HG03045 (cell line): ENCODE data around the gene HDAC4.

Experiments used
- ATAC-seq: cut with Tn5 transposase; IDR thresholded peaks from one replicate; pipeline ENCODE4 v1.9.1; 2021; ENCODE audit warnings: mild to moderate bottlenecking, moderate library complexity; ENCODE audit not compliant: unreplicated experiment

The HDAC4 gene

GRCh38 chr2:239137165-239137897, 263.5 kb downstream of the HDAC4 start:
- ATAC-seq: no peak

- no peak for ATAC-seq
These were observed 264.1 kb downstream of the HDAC4 start for GRCh38 chr2:239136762-239137161.

DNA sequence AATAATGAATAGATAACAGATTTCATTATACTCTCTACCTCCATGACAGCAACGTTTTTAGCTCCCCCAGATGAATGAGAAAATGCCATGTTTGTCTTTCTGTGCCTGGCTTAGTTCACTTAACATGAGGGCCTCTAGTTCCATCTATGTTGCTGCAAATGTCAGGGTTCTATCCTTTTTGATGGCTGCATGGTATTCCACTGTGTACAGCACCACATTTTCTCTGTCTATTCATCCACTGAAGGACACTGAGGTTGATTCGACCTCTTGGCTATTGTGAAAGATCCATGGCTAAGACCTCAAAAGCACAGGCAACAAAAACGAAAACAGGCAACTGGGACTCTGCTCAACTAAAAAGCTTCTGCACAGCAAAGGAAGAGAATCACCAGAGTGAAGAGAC, 264.6 kb downstream of the HDAC4 start:
- no peak for ATAC-seq

- no peak for ATAC-seq
These were observed 265.3 kb downstream of the HDAC4 start for GRCh38 chr2:239135531-239135930.

DNA sequence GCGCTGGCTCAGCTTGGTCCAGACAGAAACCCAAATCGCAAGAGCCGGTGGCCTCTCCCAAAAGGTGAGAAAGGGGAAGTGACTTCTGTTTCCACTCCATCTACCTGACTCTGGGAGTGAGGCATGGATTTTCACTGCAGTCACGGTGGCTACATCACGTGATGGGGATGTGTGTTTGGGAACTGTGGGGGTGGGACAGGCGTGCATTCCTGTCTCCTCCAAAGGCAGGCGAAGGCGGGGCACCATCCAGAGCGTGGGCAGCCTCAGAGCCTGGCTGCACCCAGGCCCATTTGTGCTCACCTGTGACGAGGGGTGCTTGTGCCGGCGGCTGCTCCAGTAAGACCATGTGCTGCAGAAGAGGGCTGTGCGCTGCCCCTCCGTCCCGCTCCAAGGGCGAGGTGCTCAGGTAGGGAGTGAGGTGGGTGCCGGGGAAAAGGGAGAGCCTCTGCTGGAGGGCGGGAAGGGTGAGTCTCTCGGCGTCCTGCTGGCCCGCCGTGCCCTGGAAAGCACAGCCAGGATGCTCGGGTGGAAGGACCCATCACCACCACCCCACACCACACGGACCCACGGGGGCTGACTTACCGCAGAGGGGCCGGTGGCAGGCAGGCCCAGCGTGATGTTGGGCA, 266.8 kb downstream of the HDAC4 start:
- no peak for ATAC-seq

DNA sequence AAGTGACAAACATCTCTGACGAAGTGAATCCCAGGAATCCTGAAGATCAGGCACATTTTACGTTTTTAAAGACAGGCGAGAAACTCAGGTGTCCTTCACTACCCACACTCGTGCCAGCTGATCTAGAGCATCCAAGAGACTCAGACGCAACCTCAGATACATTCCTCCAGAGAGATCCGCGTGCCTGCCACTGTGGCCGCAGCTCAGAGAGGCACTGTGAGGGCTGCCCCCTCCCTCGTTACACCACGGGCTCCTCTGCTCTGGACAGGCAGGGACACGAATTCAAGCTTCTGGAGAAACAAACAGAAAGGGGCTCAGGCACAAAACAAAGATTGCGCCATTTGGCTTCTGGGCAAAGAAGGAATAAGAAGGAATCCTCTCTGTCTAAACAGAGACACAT, 268.0 kb downstream of the HDAC4 start:
- no peak for ATAC-seq

DNA sequence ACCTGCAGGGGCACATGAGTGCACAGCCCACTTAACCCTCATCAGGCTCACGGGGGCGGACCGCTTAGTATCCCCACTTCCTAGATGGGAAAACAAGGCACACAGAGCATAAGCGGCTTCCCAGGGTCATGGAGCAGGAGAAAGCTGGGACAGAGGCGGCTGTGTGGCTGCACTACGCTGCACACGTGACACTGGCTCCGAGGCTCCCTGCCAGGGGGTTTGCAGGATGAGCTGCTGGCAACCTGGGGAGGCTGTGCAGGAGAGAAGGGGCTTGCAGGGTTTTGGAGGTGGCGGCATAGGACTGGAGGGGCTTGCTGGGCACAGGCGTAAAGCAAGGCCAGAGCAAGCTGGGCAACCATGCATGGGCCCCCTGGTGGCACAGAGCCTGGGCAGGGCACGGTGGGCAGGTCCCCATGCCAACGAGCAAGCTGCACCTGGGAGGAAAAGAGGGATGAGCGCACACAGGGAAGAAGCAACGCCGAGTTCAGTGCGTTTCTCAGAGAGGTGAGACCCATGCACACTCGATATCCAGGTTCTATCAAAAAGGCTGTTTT, 268.6 kb downstream of the HDAC4 start:
- no peak for ATAC-seq

- no peak for ATAC-seq
These were observed 269.3 kb downstream of the HDAC4 start for GRCh38 chr2:239131521-239131920.

DNA sequence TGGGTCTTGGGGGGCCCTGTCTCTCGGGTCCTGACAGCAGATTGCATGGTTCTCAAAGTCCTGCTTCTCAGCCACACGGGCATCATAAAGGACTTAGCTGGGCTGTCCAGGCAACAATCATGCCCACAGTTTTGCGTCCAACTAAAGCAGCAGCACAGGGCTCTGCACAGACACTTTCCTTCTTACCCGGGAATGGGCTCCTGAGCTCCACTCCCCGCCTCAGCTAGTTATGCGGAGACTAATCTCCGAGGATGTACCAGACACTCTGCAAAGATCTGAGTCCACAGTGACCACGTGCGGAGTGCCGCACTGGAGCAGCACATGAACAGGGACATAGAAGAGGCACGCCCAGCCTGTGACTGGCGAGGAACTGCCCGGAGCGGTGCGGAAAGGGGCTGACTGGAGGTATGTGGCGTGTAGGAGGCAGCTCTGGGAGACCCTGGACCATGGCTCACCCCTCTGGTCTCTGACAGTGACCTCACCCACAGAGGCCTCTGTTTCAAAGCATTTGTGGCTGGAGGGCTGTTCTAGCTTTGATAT, 270.0 kb downstream of the HDAC4 start:
- ATAC-seq: no peak

DNA sequence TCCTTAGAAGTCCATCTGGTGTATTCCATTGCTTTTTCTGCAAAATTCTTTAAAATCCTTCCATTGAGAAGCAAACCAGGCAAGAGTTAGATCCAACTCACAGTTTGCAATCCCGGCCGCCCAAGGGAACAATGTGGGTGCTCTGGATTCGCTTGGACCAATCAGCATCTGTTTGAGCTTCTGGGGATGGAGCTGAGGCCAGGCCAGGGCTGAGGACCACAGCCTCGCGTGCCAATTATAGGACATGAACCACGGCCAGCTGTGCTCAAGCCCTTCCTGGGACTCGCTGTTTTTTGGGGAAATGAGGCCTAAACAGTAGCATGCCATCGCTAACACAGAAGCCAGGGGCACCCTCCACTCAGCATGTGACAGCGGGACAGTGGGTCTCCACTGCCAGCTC, 270.8 kb downstream of the HDAC4 start:
- no peak for ATAC-seq

GRCh38 chr2:239129147-239129920, 271.5 kb downstream of the HDAC4 start:
- no peak for ATAC-seq

- no peak for ATAC-seq
These were observed 272.1 kb downstream of the HDAC4 start for GRCh38 chr2:239128706-239129105.

DNA sequence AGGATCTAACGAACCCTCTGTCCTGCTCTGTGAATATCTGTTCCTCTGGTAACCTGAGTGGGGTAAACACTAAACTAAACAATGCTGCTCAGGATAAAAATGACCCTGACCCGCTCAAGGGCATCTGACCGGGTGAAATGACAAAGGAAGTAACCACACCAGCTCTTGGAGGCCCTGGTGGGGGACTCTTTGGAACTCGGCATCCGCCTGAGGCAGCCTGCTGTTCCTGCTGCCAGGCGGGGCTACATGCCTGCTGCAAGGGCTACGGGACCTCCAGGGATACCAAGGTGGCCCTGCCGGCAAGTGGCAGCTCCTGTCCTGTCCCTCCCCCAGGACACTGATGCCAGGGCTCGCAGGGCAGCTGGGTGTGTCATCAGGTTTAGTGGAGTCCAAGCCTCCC, 273.3 kb downstream of the HDAC4 start:
- no peak for ATAC-seq

- no peak for ATAC-seq
These were observed 274.8 kb downstream of the HDAC4 start for GRCh38 chr2:239125726-239126675.

GRCh38 chr2:239124152-239124899, 276.5 kb downstream of the HDAC4 start:
- ATAC-seq: no peak

- ATAC-seq: no peak
These were observed 278.3 kb downstream of the HDAC4 start for GRCh38 chr2:239122421-239123110.

- no peak for ATAC-seq
These were observed 279.2 kb downstream of the HDAC4 start for GRCh38 chr2:239121600-239122012.

DNA sequence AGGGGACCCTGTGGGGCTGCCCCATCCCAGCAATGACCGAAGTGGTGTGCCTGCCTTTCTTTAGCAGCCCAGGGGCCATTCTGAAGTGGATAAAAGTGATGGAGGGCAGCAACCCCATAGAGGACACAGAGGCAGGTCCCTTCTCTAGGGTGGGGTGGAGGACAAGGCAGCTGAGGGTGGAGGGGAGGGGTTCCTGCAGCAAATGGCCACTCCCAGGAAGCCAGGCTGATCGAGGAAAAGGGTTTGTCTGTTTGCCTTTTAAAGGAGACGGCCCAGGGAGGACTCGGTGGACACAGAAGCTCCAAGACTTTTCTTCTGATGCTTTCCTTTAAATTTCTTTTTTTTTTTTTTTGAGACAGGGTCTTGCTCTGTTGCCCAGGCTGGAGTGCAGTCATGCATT, 280.2 kb downstream of the HDAC4 start:
- ATAC-seq: no peak
